CD1c-positive myeloid dendritic cell (primary cell): ENCODE data around the gene KRT85.
A peak's percentile ranks its signal among the peaks of the same experiment; 100 is the strongest.

Source experiments
- DNase-seq: peaks from one replicate; pipeline ENCODE4 v3.0.0-alpha.2; 2016; ENCODE audit errors: extremely low spot score

KRT85 gene

GRCh38 chr12:52367876-52368275, 595 bp upstream of the KRT85 start:
- no peak for DNase-seq

DNA sequence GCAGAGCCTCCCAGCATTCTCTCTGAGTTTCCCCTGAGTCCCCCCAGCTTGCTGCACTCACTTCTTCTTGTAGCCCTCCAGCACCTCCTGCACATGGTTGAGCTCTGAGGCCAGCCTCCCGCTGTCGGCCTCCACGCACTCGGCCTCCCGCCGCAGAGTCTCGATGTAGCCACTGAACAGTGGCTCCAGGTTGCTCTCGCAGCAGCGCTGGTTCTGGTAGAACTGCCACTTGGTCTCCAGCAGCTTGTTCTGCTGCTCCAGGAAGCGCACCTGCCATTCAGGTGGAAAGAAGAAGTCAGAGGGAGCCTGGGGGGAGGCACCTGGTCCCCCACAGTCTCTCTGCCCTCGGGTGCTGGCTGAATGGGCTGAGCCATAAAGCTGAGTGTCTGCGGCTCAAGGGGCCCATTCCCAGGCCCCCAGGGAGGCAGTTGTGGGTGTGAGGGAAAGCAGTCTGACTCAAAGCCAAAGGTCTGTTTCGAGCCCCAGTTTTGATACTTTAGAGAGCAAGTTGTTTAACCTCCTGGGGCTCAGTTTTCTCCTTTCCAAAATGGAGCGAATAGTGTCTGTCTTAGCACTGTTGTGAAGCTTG, 2.3 kb downstream of the KRT85 start:
- no peak for DNase-seq

DNA sequence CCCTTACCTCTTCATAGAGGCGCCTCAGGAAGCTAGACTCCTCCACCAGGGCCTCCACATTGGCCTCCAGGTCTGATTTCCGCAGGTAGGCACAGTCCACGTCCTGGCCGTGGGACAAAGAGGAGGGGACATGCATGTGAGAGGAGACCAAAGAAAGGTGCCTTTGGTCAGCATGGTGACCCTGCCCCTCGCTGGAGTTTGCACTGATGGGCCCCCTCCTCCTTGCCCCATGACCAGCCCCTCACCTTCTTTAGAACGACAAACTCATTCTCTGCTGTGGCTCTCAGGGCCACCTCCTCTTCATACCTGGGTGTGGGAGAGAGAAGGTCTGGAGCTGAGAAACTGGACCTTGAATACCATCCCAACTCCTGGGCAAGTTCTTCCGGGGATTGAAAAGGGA, 3.2 kb downstream of the KRT85 start:
- no peak for DNase-seq

DNA sequence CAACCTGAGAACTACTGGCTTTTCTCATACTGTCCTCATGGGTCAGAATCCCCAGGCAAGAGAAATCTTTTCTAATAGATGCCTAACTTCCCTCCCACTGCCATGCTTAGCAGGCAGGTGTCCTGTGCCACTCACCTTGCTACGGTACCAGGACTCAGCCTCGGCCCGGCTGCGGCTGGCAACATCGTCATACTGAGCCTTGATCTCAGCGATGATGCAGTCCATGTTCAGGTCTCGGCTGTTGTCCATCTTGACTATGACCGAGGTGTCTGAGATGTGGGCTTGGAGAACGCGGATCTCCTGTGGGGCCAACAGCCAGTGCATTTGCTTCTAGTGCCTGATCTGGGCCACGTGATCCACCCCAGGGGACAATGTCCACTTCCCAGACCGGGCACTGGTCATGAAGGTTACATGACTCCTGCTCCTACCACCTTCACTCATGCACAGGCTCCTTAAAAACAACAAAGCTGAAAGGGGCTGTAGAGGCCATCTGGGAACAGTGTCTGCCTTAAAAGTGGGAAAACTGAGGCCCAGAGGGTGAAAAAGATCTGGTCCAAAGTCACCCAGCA, 4.1 kb downstream of the KRT85 start:
- DNase-seq, result no peak

DNA sequence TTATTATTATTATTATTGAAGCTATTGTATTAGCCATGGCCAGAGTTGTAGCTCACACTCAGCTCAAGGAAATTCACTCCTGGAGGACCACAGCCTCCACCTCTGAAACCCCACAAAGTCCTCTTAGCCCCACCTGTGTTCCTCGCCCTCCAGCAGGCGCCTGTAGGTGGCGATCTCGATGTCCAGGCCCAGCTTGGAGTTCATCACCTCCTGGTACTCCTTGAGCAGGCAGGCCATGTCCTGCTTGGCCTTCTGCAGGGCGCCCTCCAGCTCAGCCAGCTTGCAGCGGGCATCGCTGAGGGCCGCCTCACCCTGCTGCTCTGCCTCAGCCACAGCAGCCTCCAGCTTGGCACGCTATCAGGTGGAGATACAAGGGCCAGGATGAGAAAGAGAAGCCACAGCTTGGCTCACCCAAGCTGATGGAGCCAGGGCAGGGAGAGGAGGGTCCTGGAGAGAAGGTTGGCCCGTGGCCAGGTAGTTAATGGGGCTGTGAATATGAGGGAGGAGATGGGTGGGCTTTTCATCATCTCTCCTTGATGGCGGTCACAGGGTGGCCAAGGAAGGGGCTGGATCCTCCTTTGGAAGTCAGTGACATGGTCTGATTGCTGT, 5.1 kb downstream of the KRT85 start:
- DNase-seq, result no peak

DNA sequence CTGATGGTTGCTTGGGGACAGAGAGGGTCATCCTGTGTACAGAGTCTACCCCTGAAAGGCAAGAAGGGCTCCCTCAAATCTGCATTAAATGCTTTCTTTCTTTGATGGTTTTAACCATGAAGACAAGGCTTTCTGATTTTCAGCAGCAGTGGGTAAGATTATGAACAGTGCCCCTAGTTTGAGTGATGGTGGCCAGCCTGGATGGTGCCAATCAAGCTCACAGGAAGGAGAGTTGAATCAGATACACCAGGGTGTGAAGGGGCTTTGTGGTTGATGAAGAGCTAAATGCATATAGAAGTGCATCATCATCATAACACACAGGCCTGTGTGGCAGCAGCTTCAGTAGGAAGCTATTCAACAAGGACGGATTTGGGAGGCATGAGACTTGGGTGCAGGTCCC, 5.7 kb downstream of the KRT85 start:
- no peak for DNase-seq

DNA sequence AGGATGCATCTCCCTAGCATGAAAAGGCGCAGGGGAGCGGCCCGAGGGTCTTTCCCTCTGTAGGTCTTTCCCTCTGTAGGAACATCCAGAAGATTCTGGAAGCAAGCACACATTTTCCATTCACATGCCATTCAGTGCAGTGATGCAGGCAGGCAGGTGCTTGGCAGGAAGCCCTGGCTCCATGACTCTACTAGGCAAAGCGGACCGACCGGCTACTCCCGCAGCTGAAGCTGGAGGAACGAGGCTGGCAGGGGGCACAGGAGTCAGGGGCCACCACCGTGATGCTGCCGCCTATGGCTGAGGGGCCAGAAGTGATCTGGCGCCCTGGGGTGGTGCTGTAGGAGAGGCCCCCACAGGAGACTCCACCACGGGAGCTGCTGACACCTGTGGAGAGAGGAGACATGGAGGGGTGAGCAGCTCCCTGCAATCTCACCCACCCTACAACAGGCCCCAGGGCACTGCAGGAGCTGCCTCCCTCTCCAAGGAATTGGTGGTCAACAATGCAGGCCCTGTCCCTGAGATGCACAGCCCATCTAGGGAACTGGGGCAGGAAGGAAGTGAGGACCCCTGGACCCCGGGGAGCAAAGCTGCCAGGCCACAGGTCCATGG, 6.5 kb downstream of the KRT85 start:
- no peak for DNase-seq

GRCh38 chr12:52360106-52360662, 7.1 kb downstream of the KRT85 start:
- DNase-seq, result no peak

- no peak for DNase-seq
Observed at GRCh38 chr12:52359621-52360061, 7.6 kb downstream of the KRT85 start.

GRCh38 chr12:52358575-52359350, 8.5 kb downstream of the KRT85 start:
- no peak for DNase-seq

- no peak for DNase-seq
Observed at GRCh38 chr12:52356762-52357580, 10.3 kb downstream of the KRT85 start.

DNA sequence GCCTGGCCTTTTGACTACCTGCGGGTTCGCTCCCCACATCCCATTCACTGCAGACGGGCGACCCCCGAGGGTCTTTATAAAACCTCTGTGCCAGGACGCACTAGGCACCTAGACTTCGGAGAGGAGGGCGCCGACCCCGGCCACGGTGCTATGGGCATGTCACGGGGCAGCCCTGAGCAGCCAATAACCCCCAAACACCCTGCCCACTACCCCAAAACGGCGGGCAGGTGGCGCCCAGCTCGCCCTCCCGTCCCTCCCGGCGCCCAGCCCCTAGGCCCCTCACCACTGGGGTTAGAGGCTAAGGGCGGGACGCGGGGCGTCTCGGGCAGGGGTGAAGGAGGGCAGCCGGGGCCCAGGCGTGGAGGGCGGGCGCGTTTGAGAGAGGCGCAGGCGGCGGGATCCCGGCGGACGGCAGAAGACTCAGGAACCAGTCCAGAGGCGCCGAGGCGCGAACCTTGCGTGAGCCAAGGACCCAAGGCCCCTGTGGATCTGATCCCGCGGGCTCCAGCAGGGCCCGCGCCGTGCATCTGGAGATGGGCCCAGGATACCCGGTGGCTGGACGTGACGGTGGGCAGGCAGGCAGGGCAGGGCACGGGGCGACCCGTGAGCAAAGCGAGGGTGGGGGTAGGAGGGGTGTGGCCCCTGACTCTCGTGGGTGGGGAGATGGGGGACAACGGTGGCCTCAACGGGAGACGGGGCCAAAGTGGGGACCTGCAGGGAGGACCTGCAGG, 11.1 kb downstream of the KRT85 start:
- DNase-seq, result no peak

DNA sequence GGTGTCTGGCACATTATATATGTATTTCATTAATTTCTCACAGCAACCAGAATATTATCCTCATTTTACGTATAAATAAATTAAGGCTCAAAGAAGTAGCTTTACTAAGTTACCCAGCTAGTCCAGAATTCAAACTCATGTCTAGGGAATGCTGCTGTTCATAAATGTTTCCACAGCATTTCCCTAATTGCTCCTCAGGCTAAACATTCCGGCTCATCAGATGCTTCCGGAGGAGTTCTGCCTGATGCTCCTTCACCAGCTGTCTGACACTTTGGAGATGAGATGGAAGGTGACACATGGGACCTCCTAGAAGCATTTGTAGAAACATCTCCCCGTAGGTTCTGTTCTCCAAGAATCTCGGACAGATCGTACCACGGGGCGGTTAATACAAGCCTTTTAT, 12.1 kb downstream of the KRT85 start:
- DNase-seq, result no peak

- DNase-seq, result no peak
Observed at GRCh38 chr12:52354200-52354599, 13.1 kb downstream of the KRT85 start.

DNA sequence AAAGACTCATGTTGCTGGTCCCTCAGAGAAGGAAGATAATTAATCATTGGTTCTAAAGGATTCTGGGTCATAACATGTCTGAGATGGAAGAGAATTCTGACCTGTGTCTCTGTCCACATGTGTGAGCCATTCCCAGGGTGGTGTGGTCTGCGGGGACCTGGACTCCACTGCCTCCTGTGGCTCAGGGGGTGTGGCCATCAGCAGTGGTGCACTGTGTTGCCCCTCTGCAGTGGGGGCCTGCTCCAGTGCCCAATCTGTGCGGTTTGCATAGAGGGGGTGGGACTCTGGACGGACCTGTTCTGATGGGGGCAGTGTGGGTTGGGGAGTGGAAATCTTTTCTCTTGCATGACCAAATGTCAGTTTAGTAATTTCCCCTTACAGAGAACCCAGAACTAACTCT, 13.5 kb downstream of the KRT85 start:
- DNase-seq, result no peak

GRCh38 chr12:52352951-52353350, 14.3 kb downstream of the KRT85 start:
- DNase-seq, result no peak

- DNase-seq, result peak; percentile 5
Observed at GRCh38 chr12:52351196-52352059, 15.9 kb downstream of the KRT85 start.

DNA sequence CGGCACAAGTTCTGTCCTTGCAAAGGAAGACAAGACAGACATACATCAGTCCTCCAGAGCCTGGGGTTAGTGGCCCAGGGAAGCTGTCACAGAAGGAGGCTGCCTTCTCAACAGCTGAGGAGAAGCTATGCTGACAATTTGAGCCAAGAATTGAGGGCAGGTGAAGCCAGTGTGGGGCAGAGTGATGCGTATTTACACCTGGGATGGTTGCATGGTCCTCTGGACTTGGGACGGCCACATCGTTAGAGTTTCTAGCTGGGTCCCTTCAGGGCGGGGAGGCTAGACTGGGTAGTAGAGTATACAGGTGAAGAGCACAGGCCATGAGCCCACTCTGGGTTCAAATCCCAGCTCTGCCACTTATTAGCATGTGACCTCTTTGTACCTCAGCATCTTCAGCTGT, 16.5 kb downstream of the KRT85 start:
- no peak for DNase-seq

DNA sequence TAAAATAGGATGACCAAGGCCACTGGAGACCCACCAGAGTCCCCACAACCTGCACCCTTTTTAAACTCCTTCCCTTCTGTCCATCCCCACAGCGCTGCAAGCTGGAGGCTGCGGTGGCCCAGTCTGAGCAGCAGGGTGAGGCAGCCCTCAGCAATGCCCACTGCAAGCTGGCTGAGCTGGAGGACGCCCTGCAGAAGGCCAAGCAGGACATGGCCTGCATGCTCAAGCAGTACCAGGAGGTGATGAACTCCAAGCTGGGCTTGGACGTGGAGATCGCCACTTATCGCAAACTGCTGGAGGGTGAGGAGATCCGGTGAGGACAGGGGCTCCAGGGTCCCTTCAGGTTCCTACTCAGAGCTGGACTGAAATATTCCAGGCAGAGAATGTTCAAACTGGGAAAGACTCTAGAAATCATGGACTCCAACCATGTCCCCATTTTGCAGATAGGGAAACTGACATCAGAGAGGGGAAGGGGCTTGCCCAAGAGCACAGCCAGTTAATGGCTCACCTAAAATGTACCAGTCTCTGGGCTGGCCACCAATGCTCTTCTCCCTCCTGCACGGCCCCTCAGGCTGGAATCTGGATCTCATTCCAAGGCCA, 17.2 kb downstream of the KRT85 start:
- DNase-seq, result no peak
